GM18526 (cell line): ENCODE measurements around the gene BLCAP.

Experiments used
- POLR2A ChIP-seq: IDR thresholded peaks from 3 replicates; pipeline ENCODE4 v1.6.1; 2011; ENCODE audit not compliant: insufficient read length; ENCODE audit errors: extremely low read depth

Gene BLCAP

DNA sequence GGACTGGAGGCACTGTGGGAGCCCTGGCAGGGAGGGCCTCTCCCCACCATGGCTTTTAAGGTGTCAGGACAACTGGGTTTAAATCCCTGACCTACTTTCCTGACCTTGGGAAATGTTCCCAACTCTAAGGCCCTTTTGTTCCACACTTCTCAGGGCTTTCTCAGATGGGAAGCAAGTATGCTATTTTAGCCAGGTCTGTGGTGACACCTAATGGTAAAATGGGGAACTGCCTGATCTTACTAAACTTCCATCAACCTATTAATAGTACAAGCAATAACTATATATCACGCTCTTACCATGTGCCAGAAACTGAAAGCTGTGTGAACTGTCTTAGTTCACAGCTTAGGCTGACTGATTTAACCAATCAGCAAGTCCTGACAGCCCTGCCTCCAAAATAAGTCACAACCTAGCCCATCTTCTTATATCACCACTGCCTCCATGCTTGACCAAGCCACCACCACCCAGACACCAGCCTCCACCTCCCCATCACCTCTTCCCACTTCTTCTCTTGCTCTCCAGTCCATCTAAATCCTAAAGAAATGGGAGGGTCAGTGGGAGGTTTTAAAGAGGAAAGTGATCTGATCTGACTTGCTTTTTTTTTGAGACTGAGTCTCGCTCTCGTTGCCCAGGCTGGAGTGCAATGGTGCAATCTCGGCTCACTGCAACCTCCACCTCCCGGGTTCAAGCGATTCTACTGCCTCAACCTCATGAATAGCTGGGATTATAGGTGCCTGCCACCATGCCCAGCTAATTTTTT is 6.9 kb upstream of the BLCAP start:
- TF ChIP-seq POLR2A: no peak

- TF ChIP-seq POLR2A: no peak
These were observed 5.6 kb upstream of the BLCAP start for GRCh38 chr20:37533154-37533715.

GRCh38 chr20:37531856-37532255 is 4.2 kb upstream of the BLCAP start:
- TF ChIP-seq POLR2A: no peak

GRCh38 chr20:37530696-37531095 is 3.0 kb upstream of the BLCAP start:
- no peak for TF ChIP-seq POLR2A

DNA sequence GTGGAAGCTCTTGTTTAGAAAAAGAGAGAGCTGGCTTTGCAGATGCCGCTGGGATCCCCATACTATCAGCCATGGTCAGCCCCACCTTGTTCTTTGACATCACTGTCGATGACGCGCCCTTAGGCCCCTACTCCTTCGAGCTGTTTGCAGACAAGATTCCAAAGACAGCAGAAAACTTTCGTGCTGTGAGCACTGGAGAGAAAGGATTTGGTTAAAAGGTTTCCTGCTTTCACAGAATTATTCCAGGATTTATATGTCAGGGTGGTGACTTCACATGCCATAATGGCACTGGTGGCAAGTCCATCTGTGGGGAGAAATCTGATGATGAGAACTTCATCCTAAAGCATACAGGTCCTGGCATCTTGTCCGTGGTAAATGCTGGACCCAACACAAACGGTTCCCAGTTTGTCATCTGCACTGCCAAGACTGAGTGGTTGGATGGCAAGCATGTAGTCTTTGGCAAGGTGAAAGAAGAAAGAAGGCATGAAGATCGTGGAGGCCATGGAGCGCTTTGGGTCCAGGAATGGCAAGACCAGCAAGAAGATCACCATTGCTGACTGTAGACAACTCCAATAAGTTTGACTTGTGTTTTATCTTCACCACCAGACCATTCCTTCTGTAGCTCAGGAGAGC is 2.4 kb upstream of the BLCAP start:
- no peak for TF ChIP-seq POLR2A

- no peak for TF ChIP-seq POLR2A
These were observed 1.7 kb upstream of the BLCAP start for GRCh38 chr20:37529214-37529967.

DNA sequence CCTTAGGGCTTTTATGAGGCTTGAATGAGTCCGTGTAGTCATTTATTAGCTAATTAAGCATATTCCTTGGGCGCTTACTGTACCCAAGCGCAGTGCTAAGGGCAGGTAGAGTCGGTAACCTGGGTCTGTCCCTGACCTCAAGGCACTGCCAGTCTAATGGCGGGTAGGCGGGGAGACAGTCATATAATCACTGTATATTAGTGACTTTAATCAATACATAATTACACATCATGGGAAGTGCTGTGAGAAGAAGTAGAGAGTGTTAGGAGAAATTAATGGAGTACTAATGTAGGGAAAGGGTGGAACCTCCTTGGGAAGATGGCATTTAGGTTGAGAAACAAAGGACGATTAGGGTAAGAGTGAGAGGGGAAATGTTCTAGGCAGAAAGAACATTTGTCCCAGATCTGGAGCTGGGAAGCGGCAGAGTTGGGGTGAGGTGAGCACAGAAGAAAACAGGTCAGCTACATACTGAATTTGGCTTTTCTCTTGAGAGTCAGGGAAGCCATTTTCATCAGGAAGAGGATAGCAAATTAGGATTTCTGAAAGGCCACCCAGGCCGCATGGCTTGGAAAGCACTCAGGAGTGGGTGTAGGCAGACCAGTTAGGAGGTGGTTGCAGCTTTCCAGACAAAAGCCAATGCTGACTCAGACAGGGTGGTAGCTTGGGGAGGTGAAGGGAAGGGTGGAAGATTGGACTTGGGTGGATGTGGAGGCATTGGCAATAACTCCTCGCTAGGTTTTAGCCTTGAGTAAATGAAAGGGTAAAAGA is 954 bp upstream of the BLCAP start:
- no peak for TF ChIP-seq POLR2A

GRCh38 chr20:37526839-37527637 is 638 bp downstream of the BLCAP start:
- no peak for TF ChIP-seq POLR2A

DNA sequence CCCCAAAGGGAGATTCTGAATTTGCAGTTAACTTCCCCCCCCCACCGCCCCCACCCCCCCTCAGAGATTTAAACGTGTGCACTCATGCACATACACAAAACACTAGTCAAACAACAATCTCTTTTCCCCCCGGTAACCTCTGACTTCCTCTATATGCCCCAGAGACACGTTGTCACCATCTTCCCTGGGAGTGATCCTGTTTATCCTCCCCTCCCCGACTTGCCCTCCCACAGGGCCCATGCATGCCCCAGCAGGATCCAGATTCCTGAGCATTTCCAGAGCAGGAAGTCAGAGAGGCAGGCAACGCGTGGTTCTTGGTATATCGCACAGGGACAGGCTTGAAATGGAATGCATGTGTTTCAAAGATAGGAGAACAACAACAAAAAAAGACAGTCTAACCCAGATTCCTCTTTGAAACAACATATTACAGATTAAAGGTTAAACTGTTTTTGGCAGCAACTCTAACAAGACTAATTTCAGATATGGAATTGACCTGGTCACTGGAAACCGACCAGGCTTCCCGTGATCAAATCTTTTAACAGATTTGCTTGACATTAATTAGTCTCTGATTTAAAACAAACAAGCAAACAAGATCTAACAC is 1.3 kb downstream of the BLCAP start:
- no peak for TF ChIP-seq POLR2A

GRCh38 chr20:37525810-37526209 is 1.9 kb downstream of the BLCAP start:
- no peak for TF ChIP-seq POLR2A

- no peak for TF ChIP-seq POLR2A
These were observed 2.6 kb downstream of the BLCAP start for GRCh38 chr20:37524859-37525708.

DNA sequence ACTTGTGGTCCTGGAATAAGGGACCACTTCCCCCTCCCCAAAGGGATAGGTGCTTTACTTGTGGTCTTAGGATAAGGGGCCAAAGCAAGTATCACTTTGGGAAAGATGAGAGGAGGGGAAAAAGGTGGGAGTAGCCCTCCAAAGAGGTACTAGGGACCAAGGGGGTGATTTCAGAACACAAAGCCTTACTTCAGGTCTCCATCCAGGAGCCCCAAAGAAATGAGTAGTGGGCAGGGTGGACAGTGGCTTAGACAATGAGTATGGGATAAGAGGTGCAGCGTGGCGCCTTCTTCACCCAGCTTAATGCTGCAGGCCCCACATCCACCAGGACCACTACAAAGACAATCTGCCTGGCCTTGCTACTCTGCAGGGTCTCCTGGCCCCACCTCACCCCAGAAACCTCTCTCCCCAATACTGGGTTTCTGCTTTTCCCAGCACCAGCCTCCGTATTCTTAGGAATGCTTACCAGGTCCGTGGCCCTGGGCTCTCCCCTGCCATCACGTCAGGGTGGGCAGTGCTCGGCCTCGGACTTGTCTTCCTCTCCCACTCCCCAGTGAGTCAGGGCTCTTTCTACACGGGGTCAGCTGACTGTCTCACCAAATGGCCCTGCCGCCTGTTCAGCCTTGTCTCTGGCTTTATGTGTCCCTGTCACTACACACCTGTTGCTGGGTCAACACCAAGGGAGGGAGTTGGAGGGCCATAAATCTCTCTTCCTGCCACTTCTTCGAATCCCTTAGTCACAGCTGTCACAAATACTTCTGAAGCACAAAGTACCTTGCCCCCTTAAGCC is 3.6 kb downstream of the BLCAP start:
- no peak for TF ChIP-seq POLR2A
